HG03378 (cell line): ENCODE data around the gene NPAS2.

Experiments
- ATAC-seq: cut with Tn5 transposase; IDR thresholded peaks from one replicate; pipeline ENCODE4 v1.9.1; 2021; ENCODE audit warnings: mild to moderate bottlenecking, moderate library complexity; ENCODE audit not compliant: unreplicated experiment

Gene NPAS2

DNA sequence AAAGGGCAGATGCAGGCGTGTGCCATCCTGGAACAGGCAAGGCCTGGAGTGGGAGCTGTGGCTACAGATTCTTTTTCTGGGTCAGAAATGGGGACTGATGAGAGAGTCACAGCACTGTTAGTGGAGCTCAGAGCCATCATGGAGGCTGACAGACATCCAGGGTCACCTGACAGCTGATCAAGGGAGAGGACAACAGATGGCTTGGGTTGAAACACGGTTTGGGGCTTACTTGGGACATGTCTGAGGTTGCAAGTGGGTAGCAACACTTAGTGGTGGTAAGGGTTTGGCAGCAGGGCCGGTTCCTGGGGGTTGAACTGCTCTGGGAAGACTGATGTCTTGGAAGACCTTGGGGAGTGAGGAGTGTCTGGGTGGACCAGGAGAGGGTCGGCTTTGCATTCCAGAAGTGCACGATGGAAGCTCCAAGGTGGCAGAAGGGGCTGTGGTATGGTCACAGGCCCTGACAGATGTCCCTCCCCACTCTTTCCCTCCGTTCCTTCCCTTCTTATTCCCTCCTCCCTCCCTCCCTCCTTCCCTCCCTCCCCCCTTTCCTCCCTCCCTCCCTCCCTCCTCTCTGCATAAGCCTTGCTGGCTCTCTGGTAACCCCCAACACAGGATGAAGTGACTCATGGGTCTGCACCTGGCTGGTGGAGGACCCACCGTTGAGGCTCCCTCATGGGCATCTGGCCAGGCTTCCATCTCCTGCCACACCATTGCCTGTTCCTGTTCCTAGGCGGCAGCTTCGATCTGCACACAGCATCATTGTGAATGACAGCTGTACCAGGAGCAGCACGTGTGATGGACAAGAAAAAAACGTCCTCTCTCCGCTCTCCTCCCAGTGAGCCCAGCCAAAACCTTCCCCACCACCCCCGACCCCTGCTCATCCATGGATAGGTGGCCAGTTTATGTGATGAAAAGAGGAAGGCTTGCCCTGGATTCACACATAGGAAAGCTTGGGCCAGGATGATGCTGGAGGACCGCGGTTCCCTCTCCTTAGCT, 118.4 kb downstream of the NPAS2 start:
- ATAC-seq, result no peak

DNA sequence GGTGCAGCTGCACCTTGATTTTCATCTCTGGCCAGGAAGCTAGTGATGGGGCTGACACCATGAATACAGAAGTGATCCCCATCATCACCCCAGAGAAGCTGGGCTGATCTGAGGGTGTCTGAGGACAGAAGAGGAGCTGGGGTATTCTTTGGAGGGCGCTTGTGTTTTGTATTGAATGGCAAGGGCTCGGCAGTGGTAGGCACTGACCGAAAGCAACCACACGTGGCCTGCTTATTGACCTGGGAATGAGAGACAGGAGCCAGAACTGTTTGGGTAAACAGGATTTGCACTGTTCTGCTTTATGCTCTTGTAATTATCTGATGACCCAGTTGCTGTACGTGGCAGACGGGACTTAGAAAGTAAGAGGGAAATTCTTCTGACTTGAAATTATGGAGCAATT, 119.5 kb downstream of the NPAS2 start:
- no peak for ATAC-seq

DNA sequence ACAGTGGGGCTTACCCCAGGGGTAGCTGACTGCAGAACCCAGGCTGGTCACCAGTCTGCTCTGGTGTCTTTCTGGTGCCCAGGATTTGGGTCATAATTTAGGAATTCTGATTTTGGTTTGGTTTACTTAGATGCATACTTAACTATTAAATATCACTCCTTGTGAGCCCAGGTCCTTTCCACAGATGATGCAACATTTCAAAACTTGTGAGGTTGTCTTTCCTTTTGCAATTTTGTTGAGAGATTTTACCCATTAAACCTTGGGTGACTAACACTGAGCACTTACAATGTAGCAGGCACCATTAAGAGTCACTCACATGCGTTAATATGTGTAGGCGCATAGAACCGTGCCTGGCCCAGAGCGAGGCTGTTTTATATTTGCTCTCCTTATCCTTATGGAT, 120.3 kb downstream of the NPAS2 start:
- no peak for ATAC-seq

DNA sequence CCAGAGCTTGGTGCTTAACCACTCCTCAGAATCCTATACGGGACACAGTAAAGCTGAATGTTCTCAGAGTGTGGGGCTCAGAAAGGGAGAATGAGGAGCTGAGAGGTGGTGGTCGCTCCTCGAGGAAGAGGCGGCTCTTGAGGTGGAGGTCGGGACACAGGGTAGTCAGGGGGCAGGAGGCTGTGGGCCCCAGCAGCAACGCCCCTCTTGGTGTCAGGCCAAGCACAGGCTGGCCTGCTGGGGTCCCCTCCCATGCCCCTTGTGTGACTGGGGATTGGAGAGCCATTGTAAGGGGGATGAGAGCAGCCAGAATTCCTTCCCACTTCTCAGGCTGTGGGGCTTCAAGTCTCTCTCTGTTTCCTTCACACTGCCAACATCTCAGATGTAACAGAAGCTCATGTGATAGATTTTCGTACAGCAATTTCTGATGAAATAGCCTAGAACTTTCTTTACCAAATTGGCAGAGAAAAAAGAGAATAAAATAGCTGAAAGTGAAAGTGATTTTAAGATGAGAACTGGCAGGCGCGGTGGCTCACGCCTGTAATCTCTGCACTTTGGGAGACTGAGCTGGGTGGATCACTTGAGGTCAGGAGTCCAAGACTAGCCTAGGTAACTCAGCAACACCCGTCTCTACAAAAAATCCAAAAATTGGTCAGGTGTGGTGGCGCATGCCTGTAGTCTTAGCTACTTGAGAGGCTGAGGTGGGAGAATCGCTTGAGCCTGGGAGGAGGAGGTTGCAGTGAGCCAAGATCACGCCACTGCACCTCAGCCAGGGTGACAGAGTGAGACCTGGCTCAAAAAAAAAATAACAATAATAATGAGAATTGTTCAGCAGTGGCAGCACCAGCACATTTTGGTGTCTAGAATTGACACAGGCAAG, 121.1 kb downstream of the NPAS2 start:
- ATAC-seq, result no peak

DNA sequence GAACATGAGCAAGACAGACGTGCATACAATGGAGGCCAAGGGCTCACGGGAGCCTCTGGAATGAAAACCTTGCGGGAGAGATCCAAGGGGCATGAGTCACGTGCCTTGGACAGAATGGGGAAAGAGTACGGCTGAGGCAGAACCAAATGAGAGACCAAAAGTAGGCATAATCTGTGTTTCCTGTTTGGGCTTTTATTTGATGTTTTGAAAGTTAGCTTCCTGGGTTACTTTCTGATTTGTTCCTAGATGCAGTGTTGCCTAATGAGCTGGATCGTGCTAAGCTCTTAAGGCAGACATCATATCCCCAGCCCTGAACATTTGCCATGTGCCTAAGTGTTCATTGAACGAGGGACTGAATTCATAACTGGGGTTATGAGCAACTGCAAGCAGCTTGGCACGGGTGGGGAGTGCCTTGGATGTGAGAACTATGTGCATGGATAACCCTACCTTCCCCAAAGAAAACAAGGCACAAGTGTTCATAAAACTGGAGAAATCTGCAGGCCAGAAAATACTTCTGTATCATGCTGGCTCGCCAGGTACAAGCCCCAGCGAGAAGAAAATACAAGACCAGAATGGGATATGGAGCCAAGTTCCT, 121.8 kb downstream of the NPAS2 start:
- ATAC-seq, result no peak

DNA sequence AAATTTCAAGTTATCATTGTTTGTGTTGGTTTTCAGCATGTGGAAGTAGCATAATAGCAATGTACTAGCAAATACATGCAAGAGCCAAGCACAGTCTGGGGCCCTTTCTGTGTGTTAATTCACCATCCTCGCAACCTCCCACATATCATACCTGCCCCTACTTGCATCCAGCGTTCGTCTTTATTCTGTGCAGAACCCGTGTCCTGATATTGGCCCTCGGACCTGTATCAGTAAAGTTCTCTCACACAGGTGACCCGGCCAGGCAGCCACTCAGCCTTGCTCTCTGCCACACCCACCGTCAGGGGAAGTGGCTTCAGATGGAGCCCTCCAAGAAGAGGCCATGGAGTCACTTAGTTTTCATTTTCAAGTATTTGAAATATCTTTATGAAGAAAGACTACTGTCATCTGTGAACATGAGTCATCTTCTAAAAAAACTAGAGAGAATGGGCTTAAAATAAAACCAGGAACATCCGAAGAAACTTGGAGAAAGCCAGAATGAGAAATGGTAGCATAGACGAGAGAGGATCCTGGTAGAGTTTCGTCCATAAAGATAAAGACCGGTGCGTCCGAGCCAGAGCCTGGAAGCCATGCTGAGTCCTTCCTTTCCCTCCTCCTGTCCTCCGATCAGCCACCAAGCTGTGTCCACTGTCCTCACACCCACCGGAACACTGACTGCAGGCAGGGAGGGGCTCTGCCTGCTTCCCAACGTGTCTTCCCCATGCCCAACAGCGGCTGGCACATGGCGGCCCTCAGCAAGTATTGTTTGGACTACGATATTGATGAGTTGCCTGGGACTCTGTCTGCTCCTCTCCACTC, 124.9 kb downstream of the NPAS2 start:
- ATAC-seq, result no peak

DNA sequence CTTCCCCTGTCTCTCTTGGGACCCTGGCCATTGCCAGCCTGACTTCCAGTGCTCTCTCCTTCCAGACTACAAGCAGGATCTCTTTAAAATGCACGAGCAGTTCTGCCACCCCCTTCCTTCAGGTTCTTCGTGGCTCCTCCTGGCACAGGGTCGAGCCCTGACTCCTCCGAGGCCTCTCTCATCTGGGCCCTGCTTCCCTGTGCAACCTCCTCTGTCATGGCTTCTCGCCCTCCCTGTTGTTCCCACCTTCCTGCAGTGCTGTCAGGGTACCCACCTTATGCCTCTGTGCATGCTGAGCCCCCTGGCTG, 125.4 kb downstream of the NPAS2 start:
- no peak for ATAC-seq

DNA sequence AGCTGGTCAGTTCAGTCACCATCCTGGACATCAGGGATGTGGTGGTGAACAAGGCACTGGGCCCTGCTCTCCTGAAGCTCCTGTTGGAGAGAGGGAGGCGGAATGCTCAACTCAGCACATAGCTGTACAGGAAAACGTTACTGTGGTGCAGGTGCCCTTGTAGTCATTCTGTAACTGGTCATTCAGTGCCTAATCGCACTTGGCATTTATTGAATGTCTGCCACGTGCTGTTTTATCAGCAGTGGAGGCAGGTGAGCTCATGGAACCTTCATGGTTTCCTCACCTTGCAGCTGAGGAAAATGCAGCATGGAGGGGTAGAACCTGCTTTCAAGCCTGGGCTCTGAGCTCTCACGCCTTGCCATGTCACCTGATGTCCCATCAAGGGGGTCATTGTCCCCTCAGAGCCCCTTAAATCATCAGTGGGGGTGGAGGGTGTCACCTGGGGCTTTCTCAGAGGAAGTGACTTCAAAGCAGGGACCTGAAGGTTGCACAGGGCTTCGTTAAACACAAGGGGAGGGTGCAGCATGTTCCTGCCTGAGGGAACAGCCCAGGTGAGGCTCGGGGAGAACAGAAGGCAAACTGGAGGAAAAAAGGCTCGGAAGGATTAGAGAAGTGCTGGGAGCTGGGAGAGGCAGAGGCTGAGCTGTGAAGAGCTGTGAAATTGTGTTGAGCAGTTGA, 126.1 kb downstream of the NPAS2 start:
- no peak for ATAC-seq

DNA sequence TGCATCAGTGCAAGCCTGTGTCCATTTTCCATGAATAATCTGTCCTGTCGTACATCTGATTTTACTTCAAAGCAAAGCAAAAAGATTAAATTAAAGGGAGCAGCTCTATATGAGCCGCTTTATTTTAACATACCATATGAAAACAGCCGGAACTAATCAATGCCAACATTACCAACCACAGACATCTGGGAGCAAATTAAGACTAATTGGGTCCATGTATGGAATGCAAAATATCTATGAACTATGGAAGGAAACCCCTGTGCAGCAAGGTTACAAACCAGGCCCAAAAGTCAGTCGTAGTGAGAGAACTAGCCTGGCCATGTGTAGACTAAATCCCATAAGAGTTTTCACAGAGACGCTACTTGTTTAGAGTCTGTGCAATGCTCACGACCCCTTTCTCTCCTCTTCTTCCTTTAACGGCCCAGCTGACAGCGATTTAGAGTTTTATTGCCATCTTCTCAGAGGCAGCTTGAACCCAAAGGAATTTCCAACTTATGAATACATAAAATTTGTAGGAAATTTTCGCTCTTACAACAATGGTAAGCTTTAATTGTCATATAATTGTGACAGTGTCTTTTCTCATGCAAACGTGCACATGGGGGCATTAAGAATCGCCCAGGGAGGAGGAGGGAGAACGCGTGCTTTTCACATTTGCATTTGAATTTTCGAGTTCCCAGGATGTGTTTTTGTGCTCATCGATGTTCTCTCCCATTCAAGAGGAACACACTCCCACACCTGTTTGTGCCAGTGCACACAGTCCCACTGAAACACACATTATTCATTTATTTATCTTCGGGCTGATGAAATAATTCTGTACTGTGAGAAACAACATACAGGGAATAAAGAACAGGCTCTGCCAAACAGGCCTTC, 129.2 kb downstream of the NPAS2 start:
- ATAC-seq, result no peak

DNA sequence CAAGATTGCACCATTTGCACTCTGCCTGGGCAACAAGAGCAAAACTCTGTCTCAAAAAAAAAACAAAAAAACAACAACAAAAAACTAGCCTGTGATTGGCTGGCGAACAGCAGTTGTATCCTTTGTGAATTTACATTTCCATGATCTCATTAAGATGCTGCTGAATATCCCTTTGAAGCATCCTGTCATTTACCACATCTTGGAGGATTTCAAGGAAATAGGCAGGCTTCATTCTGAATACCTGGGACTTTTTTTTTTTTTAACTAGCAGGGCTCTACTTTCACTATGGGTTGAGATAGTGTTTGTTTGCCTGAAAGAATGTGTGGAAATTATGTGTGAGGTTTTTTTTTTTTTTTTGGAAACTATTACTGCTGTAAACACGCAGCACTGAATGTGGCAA, 132.6 kb downstream of the NPAS2 start:
- no peak for ATAC-seq

DNA sequence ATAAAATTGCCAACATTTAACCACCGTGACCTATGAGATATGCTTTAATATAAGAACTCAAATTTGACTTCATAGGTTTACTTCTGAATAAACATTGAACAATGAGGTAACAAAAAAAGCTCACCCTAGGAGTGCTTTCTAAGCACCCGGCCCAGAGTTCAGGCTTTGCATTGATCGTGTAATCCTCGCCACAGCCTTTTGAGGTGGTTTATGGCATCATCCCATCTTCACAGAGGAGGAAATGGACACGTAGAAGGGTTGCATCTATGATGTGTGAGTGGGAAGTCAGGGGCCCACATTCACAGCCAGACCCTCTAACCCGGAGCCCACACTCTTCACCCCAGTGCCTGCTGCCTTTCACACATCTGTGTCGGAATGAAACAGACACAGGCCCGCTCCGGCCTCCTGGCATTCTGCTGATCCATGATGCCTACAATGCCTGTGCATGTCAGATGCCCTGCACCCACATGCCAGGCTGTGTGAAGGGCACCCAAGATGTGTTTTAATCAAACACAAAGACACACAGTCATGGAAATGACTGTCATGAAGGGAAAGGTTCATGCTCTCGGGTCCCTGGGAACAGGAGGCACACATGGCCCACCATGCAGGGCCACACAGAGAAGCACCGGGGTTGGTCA, 133.6 kb downstream of the NPAS2 start:
- ATAC-seq, result no peak

DNA sequence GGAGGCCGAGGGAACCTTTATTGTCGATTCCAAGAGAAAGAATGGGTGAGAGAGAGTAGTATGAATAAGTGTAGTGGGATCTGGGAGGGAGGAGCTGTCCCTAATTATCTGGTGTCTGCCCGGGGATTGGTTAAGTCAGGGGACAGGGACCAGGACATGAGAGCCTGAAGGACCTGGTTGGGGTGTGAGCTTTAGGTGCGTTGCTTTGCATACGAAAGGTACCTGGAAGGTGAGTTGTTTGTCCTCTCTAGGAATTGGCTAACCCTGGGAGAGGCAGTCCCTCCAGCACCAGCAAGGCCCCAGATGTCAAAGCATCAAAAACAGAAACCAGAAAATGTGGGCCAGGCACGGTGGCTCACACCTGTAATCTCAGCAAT, 134.1 kb downstream of the NPAS2 start:
- ATAC-seq, result no peak

DNA sequence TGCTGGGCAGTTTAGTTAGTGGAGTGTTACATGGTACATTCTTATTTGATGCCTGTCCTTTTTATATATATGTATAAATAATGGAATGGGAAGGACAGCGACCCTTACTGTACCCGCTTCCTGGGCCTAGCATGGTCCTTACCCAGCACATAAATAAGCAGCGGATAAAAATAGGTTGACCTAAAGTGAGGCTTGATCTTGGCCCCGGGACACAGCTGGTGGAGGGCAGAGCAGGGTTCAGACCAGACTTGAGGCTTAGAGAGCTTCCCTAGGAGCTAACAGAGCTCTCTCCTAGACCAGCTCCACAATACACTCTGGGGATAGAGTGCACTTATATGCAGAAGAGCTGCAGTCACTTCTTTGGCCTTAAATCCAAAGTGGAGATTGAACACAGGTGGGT, 135.3 kb downstream of the NPAS2 start:
- no peak for ATAC-seq

DNA sequence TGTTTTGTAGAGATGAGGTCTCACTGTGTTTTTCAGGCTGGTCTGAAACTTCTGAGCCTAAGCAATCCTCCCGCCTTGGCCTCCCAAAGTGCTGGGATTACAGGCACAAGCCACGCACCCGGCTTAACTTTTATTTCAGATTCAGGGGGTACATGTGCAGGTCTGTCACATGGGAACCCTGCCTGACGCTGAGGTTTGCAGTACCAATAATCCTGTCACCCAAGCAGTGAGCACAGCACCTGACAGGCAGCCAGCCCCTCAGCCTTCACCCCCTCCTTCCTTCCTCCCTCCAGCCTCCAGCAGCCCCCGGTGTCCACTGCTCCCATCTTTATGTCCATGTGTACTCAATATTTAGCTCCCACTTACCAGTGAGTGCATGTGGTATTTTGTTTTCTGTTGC, 136.1 kb downstream of the NPAS2 start:
- ATAC-seq, result no peak

DNA sequence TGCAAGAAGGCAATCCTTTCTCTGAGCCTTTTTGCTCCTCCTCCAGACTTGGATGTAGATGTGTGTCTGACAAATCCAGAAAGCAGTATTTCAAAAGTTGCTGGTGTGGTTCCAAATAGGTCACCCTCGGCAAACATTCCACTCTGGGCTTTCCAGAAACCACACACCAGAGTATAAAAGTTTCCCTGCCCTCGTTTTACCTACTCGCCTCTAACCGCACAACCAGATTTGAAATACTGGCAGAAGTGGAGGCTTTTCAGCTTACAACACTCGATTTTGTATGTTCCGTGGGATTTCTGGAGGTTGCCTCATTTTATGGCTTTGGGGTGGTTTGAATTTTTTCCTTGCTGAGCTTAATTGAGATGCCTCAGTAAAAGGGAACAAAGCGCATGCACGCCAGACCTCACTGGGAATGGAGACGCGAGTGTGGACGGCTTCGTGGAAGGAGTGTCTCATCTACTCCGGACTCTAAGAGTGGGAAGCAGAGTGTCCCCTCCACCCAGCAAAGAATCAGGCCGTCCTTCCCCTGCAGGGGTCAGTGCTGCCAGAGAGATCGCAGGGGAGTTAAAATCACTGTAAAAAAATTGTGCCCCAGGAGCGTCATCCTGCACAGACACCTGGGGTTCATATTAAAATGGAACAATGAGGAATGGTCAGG, 138.2 kb downstream of the NPAS2 start:
- ATAC-seq, result no peak

DNA sequence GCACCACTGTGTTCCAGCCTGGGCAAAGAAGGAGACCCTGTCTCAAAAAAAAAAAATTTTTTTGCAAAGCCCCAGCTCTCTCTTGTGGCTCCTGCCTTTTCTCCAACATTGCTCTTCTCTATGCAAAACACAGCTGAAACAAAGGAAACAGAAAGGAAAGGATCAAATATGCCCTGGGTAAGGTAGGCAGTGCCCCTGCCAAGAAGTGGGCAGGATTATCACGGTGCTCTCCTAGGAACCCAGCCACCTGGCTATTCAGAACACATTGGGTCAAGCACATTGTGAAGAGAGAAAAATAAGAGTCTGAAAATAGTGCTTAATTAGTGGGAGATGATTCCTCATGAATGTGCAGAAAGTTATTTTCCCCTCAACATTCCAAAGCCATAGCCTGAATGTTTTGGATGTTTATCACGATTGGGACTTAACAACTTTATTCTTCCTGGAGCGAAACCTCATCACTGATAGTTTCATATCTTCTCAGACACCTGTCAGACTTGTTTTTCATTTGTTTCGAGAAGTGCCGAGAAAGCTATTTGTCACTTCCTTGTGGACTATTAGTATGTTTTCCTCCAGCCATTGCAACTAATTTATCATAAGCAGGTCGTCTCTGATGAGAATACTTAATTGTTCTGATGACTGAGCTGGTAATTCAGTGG, 139.4 kb downstream of the NPAS2 start:
- ATAC-seq, result no peak

DNA sequence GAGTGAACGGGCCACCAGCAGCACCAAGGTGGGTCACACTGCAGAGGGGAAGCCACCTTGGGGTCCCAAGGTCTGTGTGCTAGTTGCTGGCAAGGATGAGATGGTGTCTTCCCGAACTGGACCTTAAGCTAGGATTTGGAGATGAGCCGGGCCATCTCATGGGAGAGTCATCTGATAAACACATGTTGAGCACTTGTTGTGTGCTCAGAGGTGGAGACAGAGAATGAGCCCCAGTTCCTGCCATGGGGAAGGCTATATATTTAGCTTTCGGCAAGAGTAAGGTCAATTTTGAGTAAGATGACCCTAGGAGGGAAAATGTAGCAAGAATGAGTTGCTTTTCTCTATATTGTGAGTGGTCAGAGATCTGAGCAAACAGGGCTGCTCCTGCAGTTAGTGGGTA, 140.7 kb downstream of the NPAS2 start:
- no peak for ATAC-seq
